NCI-H2196 (cell line): ENCODE measurements around the gene TRMU.
A peak's percentile ranks its signal among the peaks of the same experiment; 100 is the strongest.

Experiments used
- DNase-seq: peaks from one replicate; lab custom pipeline; 2025; ENCODE audit not compliant: unreplicated experiment; lab: John Stamatoyannopoulos, UW

TRMU gene

DNA sequence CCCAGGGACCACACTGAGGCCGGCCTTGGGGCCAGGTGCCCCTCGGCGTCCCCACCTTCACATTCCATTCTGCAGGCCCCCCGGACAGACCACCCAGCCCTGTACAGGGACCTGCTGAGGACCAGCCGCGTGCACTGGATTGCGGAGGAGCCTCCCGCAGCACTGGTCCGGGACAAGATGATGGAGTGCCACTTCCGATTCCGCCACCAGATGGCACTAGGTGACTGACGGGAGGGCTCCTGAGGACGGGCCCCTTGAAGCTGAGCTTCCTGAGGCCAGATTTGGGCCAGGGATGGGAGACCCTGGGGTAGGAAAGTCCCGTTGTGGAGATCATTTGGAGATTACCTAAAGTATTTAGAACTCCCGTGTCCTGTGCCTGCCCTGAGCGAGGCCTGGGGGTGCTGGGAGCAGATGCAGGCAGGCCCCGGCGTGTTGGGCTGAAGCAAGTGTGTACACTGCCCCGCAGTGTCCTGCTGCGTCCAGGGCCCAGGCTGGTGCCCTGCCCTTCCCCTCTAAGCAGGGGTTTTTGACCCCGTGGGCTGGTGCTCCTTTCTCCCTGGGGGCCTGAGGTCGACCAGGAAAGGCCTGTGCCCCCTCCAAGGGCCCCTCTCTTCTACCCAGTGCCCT lies 20.0 kb downstream of the TRMU start:
- peak; percentile 76 for DNase-seq

DNA sequence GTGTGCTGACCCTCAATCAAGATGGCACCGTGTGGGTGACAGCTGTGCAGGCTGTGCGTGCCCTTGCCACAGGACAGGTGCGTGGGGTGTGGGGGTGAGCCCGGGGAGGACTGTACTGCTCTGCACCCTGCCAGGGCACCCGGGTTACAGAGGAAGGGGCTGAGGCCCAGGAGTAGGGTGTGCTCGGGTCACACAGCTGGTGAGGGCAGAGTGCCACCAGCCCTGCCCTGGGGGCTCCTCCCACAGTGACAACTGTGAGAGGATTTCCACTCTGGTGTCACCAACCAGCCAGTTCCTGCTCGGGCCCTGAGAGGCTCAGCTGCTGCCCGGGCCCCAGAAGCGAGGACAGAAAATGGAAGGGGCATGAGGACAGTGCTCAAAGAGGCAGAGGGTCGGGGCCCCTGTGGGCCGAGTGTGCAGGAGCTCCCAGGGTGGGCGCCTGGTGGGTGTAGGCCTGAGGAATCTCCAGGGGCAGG lies 20.5 kb downstream of the TRMU start:
- no peak for DNase-seq

DNA sequence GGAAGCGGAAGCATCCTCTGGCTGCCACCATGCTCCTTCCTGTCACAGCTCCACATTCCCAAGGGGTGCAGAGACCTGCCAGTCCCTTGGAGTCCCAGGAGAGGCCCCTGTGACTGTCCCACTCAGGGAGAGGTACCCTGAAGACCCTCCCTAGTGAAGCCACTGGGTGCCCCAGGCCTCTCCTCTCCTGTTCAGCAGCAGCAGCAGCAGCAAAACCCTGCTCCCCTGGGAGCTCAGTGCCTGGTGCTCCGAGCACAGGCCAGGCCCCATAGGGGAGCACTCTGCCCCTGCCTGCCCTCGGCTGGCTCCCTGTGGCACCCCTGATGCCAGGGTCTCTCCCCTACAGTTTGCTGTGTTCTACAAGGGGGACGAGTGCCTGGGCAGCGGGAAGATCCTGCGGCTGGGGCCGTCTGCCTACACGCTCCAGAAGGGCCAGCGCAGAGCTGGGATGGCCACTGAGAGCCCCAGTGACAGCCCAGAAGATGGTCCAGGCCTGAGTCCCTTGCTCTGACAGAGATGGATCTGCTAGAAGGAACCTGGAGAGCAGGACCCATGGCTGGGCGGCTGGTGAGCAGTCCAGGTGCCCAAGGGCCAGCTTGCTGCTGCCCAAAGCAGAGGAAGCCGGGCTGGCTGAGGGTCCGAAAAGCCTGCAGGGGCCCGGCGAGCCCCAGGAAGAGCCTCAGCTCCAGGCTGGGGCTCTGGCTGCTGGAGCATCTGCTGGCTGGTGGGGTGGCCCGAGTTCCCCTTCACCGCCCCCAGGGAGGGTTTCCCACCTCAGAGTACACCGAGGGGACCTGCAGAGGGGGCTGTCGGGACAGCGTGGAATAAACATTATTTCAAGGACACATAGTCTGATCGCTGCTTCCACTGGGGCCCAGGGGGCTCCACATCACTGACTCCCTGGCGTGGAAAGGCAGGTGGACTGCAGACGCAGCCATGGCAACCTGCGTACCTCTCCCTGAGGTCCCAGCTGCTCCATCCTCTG lies 21.3 kb downstream of the TRMU start:
- no peak for DNase-seq

DNA sequence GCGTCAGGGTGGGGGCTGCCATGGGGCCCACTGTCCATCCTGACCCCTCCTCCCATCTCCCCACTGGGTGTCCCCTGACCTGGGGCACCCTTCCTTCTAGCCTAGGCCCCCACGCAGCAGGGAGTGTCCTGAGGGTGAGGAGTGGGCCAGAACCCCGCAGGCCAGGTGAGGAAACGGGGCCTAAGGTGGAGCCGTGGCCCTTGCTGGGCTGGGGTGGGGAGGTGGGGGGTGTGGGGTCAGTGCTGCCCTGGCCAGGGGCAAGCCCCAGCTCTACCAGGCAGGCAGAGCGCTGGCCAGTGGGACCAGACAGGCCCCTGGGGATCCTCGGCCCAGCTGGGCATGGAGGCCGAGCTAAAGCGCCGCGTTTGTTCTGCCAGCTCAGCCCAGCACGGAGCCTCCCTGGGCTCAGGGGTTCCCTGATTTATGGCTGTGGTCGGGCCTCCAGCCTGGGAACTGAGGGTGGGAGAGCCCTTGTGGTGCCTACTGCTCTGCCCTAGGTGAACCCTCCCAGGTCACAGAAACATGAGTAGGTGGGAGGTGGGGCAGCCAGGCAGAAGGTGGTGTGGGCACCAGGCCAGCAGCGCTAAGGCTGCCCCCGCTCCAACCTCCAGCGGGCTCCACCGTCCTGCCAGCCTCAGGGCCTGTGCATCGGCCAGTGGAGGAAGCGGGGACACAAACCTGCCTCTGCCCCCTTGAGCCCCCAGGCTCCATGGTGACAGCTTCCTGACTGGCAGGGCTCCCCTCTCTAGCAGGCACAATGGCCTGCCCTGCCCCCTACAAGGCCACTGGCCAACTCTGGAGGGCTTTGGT lies 22.4 kb downstream of the TRMU start:
- no peak for DNase-seq

DNA sequence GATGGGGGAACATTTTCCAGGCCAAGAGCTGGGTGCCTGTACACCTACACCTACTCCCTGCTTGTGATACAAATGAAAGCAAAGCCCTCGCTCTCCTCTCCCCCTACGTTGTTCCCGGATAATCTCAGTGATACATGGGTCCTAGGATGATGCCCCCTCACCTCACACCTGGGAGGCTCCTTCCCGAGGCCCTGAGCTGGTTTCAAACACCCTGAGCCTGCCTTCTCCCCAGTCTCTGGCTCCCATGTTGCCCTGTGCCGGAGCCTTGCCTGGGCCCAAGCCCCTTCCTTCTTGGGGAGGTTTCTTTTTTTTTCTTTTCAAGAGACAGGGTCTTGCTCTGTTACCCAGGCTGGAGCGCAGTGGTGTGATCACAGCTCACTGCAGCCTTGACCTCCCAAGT lies 23.3 kb downstream of the TRMU start:
- DNase-seq: no peak

DNA sequence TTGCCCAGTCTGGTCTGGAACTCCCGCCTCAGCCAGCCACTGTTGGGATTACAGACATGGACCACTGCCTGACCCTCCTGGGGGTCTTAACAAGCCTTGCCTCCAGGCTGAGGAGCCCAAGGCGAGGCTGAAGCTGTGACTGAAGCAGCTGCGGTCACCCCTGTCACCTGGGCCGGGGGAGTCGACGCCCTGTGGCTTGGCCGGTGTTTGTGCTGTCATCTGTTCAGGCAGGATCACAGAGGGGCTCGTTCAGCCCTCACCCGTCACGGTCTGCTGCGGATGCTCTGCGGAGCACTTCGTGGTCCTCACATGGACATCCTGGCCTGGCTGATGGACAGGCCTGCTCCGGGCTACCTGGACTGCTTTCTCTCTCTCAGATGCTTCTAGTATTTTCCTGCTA lies 23.8 kb downstream of the TRMU start:
- no peak for DNase-seq

DNA sequence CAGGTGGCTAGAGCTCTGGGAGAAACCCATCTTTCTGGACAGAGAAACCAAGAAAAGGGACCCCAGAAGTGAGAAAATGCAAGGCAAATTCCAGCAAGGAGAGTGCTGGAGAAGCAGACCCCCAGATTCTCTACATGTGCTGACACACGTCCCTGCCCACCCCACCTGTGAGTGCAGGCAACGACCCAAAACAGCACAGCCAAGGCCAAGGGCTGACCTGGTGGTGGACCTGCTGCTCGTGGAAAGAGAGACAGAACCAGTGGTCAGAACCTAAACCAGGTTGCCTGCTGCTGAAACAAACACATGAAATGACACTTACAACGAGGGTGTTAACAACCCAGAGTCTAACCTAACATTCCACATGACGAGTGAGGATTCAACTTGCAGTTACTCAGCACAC lies 24.6 kb downstream of the TRMU start:
- DNase-seq: no peak

DNA sequence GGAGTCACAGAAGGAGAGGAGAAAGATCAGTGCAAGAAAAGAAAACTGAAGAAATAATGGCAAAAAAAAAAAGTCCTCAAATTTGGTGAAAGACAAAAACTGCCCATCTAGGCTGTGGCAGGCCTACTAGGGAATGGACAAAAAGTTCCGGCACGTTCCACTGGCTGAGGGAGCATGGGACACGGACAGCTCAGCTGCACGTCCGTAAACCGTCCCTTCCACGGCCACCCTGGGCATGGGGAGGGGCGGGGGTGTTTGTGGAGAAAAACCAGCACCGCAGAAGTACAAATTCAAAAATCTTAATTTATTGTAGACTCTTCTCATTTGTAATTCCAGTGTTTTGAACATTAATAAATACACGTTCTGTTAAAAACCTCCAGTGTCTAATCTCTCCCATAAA lies 25.4 kb downstream of the TRMU start:
- DNase-seq: no peak

DNA sequence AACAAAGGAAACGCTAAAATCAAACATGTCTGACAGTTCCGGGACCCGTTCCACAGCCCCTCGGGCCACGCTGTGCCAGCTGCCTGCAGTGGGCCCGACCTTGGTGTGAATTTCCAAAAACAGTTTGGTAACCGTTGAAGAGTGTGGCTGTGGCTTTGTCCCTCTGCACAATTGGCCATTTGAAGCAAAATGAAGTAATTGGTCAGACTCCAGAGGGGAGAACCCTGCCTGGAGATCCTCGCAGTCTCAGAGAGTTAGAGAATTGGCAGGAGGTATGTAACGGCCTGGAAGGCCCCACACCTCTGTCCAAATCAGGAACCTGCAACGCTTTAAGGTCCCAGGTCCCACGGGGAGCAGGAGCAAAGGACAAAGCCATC lies 26.3 kb downstream of the TRMU start:
- DNase-seq: no peak

DNA sequence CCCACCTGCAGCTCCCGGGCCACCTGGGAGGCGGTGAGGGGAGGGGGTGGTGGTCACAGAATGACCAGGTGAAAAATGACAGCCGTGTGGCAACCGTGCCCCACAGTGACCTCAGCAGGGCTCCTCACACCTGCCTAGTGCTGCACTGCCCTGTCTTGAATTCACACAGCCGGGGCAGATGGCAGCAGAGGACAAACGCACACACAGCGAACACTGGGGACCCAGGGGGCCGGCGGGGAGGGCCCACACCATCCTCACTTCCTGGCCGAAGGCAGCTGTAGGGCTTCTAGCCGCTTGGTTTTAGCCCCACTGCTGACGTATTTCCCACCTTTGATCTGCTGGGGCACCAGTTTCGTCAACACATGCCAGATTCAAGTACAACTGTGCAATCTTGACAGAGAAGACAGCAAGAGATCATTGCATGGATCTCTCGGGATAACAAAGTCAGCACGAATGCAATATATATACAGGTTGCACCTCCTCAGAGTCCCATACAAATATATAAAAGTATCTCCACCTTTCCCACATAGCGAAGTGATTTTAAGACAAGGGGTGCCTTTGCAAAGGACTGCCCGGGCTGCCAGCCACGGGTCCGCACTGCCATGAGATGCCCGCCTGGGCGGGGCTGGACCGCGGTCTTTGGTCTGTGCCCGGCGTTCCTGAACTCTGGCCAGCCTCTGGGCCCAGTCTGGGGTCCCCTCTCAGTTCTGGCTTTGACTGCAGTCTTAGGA lies 26.9 kb downstream of the TRMU start:
- no peak for DNase-seq

DNA sequence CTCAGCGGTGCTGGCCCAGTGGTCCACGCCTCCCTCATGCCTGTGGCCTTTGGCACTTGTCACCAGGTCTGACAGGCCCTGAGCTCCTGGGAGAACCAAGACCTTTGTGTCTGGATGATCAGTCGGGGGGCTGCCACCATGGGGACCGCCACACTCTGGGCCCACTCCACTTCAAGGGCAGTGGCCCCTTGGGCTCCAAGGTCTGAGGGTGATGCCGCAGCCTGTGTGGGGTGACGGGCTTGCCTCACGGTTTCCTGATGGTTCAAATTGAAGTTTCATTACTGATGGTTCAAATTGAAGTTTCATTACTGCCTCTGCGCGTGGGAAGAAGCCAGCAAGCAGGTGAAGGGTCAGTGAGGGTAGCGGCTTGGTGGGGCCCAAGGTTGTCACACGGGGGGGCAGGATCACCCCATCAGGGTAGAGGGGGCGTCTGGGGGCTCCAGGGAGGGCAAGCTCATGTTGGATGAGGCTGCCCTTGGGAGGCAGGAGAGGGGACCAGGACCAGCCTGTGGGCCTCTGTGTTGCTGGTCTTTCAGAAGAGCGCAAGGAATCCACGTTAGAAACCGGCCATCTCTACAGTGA lies 27.5 kb downstream of the TRMU start:
- no peak for DNase-seq

DNA sequence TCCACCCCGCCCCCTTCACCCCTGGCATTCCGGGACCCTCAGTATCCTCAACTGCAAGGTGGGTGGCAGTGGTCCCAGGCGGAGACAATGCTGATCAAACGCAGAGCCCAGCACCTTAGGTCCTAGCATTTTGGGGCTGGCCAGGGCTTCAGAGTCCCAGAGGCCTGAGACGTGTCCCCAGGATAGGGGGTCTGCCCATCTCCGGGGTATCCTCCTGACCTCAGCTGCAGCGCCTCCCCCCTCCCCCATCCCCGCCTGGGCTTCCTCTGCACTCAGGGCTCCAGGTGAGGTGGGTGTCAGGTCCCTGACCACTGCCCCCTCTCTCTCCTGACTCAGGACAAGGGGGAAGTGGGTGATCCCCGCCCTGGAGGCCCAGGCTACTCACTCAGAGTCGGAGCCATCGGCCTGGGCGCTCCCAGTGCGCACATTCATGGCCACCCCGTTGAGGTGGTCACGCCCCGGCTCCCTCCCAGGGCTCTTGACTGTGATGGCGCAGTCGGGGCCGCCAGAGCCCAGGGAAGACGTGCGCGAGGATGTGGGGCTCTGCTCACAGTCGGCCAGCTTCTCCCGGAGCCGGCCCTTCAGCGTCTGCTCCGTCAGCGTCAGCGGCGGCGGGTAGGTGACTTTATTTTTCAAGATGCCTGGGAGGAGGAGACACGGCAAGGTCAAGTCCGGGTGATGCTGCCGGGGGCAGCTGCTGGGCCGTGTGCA lies 28.3 kb downstream of the TRMU start:
- DNase-seq: no peak

DNA sequence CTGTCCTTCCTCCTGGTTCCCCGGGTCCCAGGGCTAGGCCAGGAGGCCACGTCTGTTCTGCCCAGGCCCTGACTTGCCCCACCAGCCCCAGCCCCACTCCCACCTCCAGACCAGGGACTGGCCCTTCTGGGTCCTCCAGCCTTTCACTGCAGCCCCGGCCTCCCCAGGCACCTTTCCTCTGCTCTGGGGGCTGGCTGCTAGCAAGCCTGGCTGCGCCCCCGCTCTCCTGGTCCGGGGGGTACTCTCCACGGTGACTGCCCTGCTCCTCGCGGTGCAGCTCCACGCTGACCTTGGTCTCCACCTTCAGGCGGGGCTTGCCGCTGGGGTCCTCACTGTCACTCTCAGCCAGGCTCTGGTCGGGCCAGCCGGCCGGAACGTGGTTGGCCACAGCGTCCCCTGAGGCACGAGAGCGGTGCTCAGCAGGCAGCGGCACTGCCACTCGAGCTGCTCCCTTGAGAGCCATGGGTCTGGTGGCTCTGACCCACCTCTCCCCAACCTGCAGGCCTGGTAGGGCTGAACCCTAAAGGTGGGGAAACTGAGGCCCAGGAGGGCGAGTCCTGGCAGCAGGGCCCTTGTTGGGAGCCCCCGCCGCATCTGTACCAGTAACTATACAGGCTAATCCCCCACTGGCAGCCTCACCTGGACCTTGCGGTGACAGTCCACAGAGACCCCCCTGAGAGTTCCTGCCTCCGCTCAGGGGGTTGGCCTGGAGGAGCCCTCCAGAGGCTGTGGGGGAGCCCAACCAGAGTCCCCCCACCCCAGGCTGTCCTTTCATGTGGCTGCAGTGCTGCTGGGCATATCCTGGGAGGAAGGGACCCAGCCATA lies 29.0 kb downstream of the TRMU start:
- no peak for DNase-seq

DNA sequence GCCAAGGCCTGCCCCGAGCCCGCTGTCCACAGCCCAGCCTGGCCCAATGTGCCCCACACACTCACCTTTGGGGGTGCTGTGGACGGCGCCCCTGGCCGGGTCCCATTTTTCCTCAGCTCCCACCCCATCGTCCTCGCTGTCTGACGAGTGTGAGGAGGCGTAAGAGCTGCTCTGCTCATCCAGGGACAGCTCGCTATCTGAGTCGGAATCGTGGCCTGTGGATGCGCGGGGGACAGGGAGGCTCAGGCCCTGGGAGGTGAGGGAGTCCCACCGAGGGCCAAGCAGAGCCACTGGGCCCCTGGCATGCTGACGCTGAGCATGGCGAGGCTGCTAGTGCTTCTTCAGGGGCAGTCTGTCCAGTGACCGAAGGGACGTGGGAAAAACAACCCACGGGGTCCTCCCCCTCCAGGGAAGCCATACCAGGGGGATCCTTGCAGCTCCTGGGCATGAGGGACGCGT lies 29.7 kb downstream of the TRMU start:
- DNase-seq: no peak

DNA sequence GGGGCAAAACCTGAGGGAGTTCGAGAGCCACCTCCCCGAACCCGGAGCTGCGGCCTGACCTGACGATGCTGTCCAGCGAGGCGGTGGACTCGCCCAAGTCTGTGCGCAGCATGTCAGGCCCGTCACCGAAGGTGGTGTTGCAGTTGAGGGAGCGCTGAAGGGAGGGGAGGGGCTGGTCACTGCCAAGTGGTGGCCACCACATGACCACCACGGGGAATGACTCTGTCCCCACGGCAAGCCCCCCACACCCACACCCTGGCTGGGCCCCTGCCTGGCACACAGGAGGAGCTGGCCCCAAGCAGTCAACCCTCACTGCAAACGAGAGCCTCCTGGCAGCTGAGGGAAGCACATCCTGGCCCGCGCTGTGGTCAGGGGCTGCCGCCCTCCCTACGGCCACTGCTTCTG lies 30.8 kb downstream of the TRMU start:
- no peak for DNase-seq

DNA sequence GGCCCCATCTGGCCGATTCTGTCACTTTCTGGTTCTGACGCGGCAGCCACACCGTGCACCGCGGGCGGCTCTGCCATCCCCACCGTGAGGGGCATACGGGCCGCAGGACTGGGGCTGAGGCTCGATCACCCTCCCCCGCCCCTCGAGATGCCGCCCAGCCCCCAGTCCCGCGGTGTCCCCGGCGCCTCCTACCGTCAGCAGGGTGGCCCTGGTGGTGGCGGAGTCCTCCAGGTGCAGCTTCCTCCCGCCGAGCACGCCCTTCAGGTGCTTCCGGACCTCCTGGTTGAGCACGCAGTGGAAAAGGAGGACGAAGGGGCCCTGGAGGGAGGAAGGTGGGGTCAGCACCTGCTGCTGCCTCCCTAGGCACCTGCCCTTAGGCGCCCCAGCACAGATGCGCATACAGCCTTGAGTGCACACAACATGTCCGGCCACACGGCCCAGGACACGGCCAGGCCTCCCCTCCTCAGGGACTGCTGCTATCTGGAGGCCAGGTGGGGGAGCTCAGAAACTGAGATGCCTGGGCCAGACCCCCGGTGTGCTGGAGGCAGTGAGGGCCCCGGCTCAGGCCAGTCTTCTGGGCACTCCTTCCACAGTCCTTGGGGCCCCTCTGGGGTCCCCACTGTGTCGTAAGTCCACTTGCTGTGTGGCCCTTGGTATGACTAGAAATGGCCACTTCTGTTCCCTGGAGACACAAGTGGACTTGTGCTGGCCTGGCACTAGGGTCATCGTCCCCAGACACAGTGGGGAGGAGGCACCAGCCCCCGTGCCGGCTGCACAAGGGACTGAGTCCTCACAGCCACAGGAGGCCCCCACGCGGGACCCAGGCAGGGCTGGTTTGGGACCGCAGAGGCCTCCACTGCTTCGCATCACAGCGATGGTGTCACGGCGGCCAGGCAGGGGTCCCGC lies 31.5 kb downstream of the TRMU start:
- DNase-seq: no peak

DNA sequence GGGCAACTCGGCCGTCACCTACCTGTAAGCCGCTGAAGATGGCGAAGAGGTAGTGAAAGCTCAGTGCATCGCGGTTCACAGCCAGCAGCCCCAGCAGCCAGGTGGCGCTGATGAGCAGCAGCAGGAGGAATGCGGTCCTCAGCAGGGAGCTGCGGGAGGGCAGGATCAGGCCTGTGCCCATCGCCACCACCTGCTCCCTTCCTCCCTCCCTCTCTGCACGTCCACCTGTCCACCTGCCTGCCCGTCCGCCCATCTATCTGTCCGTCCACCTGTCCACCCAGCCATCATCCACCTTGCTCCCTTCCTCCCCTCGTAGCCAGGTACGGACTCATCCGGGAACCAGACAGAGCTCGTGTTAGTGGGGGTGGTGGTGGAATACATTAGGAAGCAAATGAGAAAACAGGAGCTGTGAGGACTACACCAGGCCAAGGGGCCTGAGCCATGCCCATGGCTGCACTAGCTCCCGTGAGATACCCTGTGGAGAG lies 32.2 kb downstream of the TRMU start:
- DNase-seq: peak; percentile 59

DNA sequence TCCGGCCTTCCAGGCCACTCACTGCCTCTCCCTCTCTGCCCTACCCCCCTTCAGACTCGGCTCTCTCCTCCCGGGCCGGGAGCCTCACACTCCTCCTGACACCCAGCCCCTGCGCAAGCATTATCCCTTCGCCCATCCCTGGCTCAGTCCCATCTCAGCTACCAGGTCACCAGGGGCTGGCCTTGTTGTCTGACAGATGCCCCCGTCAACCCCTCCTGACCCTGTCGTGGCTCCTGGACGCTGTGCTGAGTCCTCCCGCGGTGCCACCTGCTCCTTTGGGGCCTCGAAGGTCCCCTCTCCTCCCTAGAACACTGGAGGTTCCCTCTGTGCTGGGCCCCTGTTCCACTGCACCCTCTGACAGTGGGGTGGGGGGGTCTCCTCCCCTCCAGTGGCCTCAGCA lies 32.9 kb downstream of the TRMU start:
- DNase-seq: no peak
